MG63 (cell line): ENCODE data around the gene ETV7. TPM values are rescaled to one million over a fixed set of nuclear protein-coding genes. Genes with fewer than 3 reads are reported as not detected.

Experiments
- DNase-seq: peaks from one replicate; pipeline ENCODE4 v3.0.0-alpha.2; 2020
- H3K27me3 ChIP-seq: fragments of 250-450 bp; sonication (Bioruptor Pico); 2 replicates; pipeline ENCODE4 v1.5.1; 2020; ENCODE audit warnings: mild to moderate bottlenecking, moderate library complexity
- H3K36me3 ChIP-seq: fragments of 250-450 bp; sonication (Bioruptor Pico); 2 replicates; pipeline ENCODE4 v1.5.1; 2020; ENCODE audit warnings: mild to moderate bottlenecking, moderate library complexity
- H3K4me3 ChIP-seq: fragments of 250-450 bp; sonication (Bioruptor Pico); 2 replicates; pipeline ENCODE4 v1.5.1; 2020; ENCODE audit warnings: mild to moderate bottlenecking, moderate library complexity
- H3K9me3 ChIP-seq: fragments of 250-450 bp; sonication (Bioruptor Pico); 2 replicates; pipeline ENCODE4 v1.5.1; 2020; ENCODE audit warnings: mild to moderate bottlenecking, moderate library complexity
- total RNA-seq: library from RNA; depleted of rRNA; stranded (reverse); fragments of >200 nt; shearing (Covaris generic); gene quantifications from 2 replicates; pipeline ENCODE4 v1.2.3, GENCODE V29; 2014; ENCODE audit warnings: low replicate concordance

The ETV7 gene
- total RNA-seq, 1 experiment from 2014 or later = 0.82 TPM

DNA sequence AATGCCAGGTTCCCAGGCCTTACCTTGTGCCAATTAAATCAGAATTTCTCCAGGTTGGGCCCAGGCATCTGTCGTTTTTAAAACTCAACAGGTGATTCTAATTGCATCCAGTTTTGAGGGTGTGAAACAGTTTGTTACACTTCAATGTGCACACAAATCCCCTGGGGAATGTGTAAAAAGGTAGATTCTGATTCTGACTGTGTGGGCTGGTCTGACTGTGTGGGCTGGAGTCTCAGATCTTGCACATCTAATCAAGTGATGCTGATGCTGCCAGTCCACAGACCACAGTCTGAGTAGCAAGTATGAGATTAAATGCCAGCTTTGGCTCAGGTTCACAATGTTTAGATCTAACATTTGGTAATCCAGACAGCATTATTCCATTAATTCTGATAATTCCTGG lies 12.5 kb upstream of the ETV7 start:
- Histone ChIP-seq H3K27me3 (no peaks in the 10 kb centered on the region), H3K4me3 (no peak overlapping the region), H3K9me3 (no peaks in the 10 kb centered on the region), H3K36me3 (no peaks in the 10 kb centered on the region)
- no peak for DNase-seq

DNA sequence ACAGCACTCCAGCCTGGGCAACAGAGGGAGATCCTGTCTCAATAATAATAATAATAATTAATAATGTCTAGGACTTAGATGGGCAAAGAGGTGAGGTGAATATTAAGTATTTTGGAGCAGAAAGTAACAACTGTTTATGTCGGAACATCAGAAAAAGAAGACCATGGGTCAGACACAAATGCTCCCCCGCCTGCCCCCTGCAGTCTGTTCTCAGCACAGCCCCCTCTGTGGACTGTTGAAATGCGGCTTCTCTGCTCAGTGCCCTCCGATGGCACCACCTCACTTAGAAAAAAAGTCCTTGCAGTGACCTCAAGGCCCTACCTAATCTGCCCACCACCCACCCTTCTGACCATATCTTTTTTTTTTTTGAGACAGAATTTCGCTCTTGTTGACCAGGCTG lies 5.2 kb upstream of the ETV7 start:
- no peak overlapping the region for H3K4me3 ChIP-seq
- H3K27me3 ChIP-seq = no peaks in the 10 kb centered on the region
- no peaks in the 10 kb centered on the region for H3K9me3 ChIP-seq
- H3K36me3 ChIP-seq = no peaks in the 10 kb centered on the region
- DNase-seq = no peak

DNA sequence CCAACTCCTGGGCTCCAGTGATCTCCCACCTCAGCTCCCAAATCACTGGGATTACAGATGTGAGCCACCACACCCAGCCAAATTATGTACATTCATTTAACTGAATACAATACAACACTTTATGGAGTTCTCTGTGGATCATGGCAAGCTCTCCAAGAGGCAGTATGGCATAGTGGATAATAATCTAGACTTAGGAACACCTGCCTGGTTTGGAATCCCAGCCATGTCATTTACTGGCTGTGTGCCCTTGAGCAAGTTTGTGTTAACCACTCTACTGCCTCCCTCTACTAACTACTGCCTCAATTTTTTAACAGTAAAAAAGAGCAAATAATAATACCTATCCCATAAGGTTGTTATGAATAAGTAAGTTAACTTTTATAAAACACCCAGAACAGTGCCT lies 1.9 kb upstream of the ETV7 start:
- Histone ChIP-seq H3K4me3 (no peak overlapping the region), H3K36me3 (no peaks in the 10 kb centered on the region), H3K27me3 (no peaks in the 10 kb centered on the region; the same call in 1 of the 2 replicates), H3K9me3 (no peaks in the 10 kb centered on the region)
- DNase-seq = no peak

DNA sequence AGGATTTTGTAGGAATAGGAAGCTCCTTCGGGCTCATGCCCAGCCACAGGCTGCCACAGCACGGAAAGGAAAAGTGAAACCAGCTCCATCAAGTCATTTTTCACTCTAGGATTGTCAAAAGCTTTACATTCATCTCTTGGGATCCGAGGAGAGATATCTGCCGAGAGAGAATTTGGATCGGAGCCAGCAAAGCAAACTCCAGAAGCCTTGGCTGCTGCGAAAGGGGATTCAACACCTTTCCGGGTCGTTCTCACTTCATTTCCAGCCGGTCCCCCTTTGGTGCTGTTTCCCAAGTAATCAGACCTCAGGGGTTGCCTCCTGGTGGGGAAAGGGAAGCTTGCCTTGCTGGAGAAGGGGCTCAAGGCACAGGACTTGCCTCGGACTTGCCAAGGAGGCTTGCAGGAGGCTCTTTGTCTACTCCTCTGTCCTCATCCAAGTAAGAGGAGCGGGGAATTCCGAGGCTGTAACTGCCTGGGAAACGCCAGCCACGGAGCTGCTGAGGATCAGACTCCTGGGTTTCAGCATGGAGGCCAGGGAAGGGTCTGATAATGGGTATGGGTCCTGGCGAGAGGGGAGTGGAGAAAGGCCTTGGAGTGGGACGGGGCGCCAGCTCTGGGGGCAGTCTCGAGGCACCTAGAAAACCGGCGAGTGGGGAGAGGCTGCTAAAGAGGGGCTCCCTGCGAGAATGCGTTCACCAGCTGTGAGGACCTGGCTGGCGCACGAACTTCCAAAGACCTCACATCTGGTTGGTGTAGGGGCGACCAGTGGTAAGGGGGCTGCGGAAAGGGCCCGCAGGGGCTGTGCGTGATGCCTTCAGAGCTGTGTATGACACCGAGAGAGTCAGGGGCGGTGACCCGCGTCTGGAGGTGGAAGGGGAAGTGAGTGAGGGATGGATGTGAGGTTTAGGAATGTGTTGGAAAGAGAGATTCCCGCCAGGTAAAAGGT lies 702 bp downstream of the ETV7 start:
- no peaks in the 10 kb centered on the region; the same call in 1 of the 2 replicates for H3K27me3 ChIP-seq
- no peaks in the 10 kb centered on the region for H3K36me3 ChIP-seq
- peak; percentile 43 for DNase-seq
- no peaks in the 10 kb centered on the region for H3K9me3 ChIP-seq
- H3K4me3 ChIP-seq = peak overlapping the region; percentile 44

DNA sequence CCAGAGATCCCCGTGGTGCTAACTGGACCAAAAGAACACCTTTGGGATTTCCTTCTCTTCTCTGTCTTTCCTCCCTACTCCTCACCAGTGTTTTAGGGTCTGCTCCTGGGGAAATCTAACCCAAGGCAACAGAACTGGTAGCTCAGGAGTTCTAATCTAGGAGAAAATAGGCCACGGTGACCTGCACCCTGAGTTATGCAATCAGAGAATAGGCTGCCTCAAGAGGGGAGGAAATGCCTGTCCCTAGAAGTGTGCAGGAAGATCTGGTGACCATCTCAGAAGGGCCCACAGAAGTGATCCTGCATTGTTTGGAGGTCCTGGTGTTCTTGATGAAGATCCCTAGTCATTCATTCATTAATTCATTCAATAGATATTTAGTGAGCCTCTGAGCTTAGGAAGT lies 3.4 kb downstream of the ETV7 start:
- no peaks in the 10 kb centered on the region for H3K9me3 ChIP-seq
- H3K4me3 ChIP-seq = no peak overlapping the region
- no peak for DNase-seq
- no peaks in the 10 kb centered on the region; the same call in 1 of the 2 replicates for H3K27me3 ChIP-seq
- no peaks in the 10 kb centered on the region for H3K36me3 ChIP-seq

DNA sequence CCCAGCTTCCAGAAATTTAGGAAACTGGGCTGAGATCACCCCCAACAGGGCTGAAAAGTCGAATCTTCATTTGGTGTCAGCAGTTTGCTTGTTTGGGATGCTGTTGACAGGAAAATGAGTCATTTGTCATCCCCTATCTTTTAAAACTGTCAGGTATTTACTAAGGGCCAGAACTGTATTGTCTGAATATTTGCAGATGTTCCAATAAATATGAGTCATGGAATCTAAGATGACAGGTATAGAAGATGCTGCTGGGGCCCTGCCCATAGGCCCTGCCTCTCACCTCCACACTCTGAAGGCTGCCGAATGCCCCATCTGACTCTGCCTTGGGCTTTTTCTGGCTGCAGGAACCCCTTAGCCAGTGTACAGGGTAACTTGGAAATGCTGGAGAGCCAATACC lies 3.9 kb downstream of the ETV7 start:
- H3K4me3 ChIP-seq = no peak overlapping the region
- no peaks in the 10 kb centered on the region for H3K9me3 ChIP-seq
- no peaks in the 10 kb centered on the region; the same call in 1 of the 2 replicates for H3K27me3 ChIP-seq
- DNase-seq = no peak
- no peaks in the 10 kb centered on the region for H3K36me3 ChIP-seq

DNA sequence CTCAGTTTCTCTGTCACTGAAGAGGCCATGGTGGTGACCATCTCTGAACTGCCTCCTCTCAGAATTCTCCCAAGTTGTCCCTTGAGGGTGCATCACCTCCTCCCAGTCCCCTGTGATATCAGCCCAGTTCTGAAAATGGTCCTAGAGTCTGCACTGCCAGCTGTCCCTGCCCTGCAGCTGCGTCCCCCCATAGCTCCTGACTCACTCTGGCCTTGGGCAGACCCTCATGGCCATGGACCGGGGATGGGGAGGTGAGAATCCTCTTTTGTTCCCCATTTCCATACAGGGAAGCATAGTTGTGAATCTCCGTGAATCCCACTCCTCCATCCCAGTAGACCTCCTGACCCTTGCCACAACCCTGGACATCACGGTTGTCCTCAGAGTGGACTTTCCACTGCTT lies 4.5 kb downstream of the ETV7 start:
- H3K4me3 ChIP-seq = no peak overlapping the region
- H3K36me3 ChIP-seq = no peaks in the 10 kb centered on the region
- DNase-seq = no peak
- no peaks in the 10 kb centered on the region for H3K9me3 ChIP-seq
- H3K27me3 ChIP-seq = no peaks in the 10 kb centered on the region; the same call in 1 of the 2 replicates

DNA sequence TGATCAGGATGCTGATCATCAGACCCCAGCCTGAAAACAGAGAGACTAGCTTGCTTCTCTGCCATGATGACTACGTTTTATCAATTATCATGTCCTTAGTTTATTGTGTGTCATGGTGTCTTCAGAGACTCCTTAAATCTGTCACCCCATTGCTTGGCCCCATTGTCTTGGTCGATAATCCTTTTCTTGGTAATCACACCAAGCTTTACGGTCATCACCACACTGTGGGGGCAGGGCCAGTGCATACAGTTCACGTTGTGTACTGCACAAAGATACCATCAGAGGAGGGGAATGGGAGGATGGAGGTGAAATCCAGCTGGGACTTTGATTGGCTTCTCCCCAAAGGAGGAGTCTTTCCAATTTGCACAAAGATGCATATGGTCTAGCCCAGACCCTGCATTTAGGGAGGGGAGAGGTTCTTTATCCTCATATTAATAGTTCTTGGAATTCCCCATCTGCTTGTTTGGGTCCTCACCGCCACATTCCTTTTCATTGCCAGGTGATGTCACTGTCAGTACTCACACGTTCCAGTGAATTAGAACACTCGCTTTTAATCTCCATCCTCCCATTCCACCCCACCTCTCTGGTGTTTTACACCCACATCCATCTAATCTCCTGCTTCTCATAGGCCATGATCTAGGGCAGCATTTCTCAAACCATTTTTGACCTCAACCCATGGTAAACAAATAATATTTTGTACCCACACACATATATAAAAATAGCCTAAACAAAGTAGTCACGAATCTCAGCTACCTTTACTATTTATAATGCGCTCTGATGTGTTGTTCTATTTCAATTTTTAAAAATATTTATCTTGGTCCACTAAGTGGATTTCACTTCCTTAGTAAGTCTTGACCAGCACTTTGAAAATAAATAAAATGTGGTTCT lies 5.7 kb downstream of the ETV7 start:
- no peak for DNase-seq
- no peaks in the 10 kb centered on the region for H3K36me3 ChIP-seq
- H3K9me3 ChIP-seq = no peaks in the 10 kb centered on the region
- H3K4me3 ChIP-seq = no peak overlapping the region
- H3K27me3 ChIP-seq = no peaks in the 10 kb centered on the region

DNA sequence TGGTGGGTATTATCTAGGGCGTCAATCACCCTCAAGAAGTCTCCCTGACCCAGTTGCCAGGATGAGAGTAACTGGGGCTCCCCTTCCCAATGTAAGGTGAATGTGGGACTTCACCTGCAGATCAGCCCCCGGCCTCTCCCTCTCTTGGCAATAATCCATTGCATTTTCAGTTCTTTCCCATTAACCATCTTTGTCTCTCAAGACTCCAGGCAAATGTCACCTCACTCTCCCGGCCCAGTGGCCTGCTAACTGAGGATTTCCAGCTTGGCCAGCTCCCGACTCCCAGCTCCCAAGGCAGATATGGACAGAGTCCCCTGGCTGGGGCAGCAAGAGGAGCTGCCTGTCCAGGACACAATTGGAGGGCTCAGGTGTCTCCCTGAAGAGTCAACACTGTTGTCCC lies 7.3 kb downstream of the ETV7 start:
- no peak for DNase-seq
- H3K27me3 ChIP-seq = no peaks in the 10 kb centered on the region
- no peaks in the 10 kb centered on the region for H3K36me3 ChIP-seq
- no peaks in the 10 kb centered on the region for H3K9me3 ChIP-seq
- no peak overlapping the region for H3K4me3 ChIP-seq

DNA sequence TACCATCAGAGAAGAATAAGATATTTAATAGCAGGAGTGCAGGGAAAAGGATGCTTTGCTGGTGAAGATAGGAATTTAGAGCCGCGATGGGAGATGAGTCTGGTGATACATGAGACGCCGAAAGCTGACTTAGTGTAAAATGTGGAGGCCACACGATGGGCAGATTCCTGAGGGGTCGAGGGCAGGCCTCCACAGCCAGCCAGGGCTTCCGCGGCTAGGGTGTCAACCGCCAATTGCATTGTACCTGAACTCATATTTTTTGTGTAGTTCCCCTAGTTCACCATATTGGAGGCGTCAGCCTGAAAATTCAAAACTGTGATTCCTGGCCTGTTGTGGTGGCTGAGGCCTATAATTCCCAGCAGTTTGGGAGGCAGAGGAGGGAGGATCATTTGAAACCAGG lies 8.5 kb downstream of the ETV7 start:
- H3K9me3 ChIP-seq = no peaks in the 10 kb centered on the region
- DNase-seq = no peak
- no peaks in the 10 kb centered on the region for H3K27me3 ChIP-seq
- no peaks in the 10 kb centered on the region for H3K36me3 ChIP-seq
- H3K4me3 ChIP-seq = no peak overlapping the region

DNA sequence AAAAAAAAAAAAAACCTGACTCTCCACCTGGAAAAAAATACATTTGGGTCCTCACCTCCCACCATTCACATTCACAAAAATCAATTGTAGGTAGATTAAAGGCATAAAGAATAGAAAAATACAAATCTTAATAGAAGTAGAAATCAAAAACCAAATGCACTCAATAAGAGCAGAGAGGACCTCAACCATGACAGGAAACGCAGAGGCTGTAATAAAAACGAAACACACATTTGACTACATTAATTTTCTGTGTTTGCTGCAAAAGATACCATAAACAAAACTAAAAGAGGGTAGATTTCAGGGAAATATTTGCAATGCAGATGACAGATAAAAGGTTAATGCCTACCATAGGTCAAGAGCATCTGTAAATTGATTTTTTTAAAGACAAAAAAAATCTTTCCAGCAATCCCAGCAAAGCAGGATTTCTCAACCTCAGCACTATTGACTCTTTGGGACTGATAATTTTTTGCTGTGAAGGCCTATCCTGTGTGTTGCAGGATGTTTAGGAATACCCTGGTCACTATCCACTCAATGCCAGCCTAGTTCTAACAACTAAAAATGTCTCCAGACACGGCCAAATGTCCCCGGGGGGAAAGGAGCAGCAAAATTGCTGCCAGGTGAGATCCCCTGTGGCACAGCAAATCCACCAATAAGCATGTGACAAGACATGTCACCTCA lies 9.1 kb downstream of the ETV7 start:
- no peaks in the 10 kb centered on the region for H3K36me3 ChIP-seq
- H3K9me3 ChIP-seq = no peaks in the 10 kb centered on the region
- no peak overlapping the region for H3K4me3 ChIP-seq
- no peak for DNase-seq
- H3K27me3 ChIP-seq = no peaks in the 10 kb centered on the region

DNA sequence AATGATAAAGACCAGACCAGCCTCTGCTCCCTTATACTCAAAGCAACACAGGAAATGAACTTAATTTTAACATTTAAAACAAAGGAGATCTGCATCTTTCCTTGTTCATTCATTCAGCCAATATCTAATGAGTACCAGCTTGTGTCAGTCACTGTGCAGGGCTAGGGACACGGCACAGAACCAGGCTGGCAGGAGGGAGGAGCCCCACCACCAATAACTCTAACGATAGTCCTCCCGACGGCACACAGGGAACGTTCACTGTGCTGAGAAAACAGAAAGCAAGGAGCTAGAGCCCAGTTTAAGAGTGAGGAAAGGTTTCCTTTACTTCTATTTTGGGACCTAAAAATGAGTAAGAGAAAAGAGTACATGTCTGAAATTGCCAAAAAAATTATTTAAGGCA lies 9.9 kb downstream of the ETV7 start:
- no peaks in the 10 kb centered on the region for H3K9me3 ChIP-seq
- no peaks in the 10 kb centered on the region for H3K27me3 ChIP-seq
- DNase-seq = no peak

DNA sequence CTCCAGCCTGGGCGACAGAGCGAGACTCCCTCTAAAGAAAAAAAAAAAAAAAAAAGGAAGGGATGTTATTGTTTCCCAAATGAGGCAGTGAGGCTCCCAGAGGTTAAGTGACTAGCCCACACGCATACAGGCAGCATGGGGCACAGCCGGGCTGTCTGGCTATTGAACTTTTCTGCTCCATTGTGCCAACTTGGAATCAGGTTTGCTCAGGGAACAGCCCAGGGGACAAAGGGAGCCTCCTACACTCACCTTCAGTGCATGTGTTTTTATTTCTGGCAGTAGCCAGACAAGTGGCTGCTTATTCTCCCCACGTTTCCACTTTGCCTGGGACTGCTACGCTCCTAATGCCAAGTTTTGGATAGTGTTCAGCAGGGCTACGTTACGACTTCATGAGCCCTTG lies 10.7 kb downstream of the ETV7 start:
- DNase-seq = no peak
- no peaks in the 10 kb centered on the region for H3K9me3 ChIP-seq
- no peaks in the 10 kb centered on the region for H3K27me3 ChIP-seq
- H3K36me3 ChIP-seq = no peaks in the 10 kb centered on the region
- H3K4me3 ChIP-seq = no peak overlapping the region

More for the DNA sequence above, 9.9 kb downstream of the ETV7 start:
- H3K36me3 ChIP-seq = no peaks in the 10 kb centered on the region
- H3K4me3 ChIP-seq = no peak overlapping the region

DNA sequence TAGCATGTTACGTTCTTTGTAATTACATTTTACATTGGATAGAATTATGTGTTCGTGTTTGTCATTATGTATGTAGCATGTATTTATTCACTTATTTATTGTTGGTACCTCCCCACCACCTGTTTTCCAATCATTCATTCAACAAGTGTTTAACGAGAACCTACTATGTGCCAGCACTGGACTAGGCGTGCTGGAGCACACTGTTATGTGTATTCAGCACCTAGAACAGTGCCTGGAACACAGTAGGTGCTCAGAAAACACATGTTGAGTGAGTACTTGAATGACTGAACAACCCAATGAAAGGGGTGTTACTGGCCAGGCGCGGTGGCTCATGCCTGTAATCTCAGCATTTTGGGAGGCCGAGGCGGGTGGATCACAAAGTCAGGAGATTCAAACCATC lies 11.3 kb downstream of the ETV7 start:
- Histone ChIP-seq H3K27me3 (no peaks in the 10 kb centered on the region), H3K36me3 (no peaks in the 10 kb centered on the region), H3K4me3 (no peak overlapping the region), H3K9me3 (no peaks in the 10 kb centered on the region)
- DNase-seq = no peak

DNA sequence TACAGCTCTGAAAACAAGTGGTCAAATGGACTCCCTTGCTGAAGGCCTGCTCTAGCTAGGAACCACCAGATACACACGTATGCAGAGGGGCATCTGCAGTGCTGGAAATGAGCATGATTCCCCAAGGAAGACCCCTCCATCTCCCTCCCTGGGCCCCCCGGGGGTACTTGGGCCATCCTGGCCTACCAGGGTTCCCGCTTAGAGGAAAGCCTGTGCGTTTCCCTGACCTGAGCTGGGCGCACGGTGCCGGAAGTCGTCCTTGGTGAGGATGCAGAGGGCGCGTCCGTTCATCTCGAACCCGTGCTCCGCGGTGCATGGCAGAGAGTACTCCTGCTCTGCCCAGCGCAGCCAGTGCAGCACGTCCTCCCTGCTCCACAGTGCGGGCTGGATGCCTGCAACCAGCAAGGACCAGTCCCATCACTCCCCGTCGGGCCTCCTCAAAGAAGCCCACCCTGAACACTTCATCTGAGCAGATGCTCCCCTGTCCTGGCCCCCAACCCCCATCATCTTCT lies 11.8 kb downstream of the ETV7 start:
- Histone ChIP-seq H3K4me3 (no peak overlapping the region), H3K27me3 (no peaks in the 10 kb centered on the region), H3K9me3 (no peaks in the 10 kb centered on the region), H3K36me3 (no peaks in the 10 kb centered on the region)
- DNase-seq = no peak

DNA sequence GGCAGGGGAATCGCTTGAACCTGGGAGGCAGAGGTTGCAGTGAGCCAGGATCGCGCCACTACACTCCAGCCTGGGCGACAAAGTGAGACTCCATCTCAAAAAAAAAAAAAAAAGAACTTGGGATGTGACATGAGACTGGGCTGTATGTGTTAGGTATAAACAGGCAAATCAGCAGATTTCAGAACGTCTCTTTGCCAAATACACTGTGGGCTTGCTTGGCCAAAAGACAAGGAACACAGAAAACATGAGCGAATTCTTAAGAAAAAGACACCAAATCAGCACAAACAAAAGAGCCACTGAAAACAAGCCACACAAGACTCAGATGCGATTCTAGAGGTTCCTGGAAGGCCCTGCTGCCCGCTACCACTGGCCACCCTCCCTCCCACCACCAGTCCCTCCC lies 12.5 kb downstream of the ETV7 start:
- DNase-seq = no peak
- Histone ChIP-seq H3K36me3 (no peaks in the 10 kb centered on the region), H3K9me3 (no peaks in the 10 kb centered on the region), H3K4me3 (no peak overlapping the region), H3K27me3 (no peaks in the 10 kb centered on the region)

DNA sequence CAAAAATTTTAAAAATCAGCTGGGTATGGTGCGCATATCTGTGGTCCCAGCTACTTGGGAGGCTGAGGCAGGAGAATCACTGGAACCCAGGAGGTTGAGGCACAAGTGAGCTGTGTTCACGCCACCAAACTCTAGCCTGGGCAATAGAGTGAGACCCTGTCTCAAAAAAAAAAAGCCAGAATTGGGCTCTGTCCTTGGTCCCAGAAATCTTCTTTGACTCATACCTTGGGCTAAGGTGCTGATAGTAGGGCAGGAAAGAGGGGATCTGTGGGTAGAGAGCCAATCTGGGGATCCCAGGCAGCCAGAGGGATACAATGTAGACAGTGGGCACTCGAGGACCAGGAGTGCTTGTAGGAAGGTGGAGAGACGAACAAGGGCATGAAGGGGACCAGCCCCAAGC lies 13.3 kb downstream of the ETV7 start:
- DNase-seq = no peak
- Histone ChIP-seq H3K27me3 (no peaks in the 10 kb centered on the region), H3K36me3 (no peaks in the 10 kb centered on the region), H3K9me3 (no peaks in the 10 kb centered on the region), H3K4me3 (no peak overlapping the region)
